Stimulated activated CD8-positive, alpha-beta memory T cell treated with anti-CD3 and anti-CD28 coated beads, Interleukin-15, amount 100 ng/mL, for 4 hours (primary cell): ENCODE measurements around the gene HHIP.
"Not testable (repeated sequence)": the region's sequence is repeated elsewhere in the genome, so short reads cannot be mapped to it uniquely, and the experiment has no call there.

Experiments
- DNase-seq, 2 donors: peaks; one replicate each; pipeline ENCODE4 v3.0.0-alpha.2; 2020; ENCODE audit warnings: low read depth in 2 of 2

Gene HHIP

DNA sequence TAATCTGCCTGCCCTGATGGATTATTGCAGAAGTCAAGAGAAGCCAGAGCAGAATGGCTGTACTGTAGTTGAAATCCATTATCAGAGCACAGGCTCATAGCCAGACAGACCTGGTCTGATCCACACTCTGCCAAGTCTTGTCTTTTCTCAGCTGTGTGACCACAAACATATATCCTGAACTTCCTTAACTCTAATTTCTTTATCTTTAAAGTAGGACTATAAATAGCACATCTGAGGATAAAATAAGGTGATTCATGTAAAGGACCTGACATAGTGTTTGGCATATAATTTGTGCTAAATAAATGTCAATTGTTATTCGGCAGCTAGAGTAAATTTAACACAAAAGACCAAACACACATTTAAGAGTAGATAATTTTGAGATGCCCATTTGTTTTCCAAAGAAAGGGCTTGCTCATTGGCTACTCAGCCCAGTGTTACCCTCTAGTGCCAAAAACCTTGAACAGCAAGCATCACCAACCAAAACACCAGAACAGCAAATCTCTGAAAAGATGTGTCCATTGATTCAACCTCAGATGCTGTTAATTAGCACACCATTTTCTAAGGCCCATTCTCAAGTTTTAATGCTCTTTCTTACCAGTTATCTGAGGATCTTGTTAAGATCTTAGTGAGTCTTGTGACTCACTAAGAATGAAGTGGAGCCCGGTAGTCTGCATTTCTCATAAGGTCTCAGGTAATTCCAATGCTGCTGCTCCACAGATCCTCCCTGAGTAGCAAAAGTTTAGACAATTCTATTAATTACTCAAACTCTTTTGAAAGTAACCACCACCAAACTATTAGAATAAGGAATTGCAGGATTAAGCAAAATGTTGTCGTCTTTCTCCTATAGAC is 108.8 kb downstream of the HHIP start:
- DNase-seq: no peak

DNA sequence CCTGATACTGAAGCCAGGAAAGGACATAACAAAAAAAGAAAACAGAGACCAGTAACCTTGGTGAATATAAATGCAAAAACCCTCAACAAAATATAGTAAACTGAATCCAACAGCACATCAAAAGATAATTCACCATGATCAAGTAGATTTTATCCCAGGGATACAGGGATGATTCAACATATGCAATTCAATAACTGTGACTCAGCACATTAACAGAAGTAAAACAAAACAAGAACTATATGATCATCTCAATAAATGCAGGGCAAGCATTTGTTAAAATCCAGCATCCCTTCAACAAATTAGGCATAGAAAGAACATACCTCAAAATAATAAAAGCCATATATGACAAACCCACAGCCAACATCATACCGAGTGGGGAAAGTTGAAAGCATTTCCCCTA is 112.0 kb downstream of the HHIP start:
- DNase-seq: no peak

- DNase-seq: not testable (repeated sequence)
These were observed 122.9 kb downstream of the HHIP start for GRCh38 chr4:144768809-144769208.

DNA sequence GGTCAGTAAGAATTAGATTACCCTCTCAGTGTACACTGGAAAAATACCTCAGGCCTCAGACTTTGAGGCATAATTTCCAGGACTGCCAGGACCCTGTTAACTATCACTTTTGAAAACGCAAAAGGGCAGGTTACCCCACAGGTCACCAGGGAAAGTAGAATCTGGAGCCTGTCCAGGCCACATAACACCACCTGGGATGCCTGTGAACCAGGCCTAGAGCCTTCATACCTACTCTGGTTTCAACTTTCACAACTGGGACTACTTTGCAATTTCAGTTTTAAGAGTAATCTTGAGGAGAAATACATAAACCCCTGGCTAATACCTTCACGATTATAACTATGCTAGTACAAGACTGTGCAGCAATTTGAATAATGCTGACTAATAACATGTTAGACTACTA is 132.4 kb downstream of the HHIP start:
- no peak for DNase-seq

DNA sequence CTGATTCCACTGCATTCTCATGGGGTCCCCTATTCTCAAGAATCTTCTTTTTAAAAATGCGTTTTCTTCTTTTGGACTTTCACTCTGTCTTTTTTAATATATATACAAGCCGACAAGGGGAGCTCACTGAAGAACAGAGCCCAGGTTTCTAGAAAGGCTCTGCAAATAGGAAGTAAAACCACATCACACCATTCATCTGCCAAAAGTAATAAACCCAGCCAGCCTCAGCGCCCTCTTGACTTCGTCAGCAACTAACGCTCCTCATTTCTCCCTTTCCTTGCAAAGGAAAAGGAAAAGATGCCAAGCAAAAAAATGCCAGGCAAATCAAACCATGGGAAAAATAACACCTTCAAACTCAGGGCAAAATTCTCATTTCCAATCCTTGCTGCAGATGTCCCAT is 136.4 kb downstream of the HHIP start:
- DNase-seq: no peak

- DNase-seq: no peak
These were observed 140.0 kb downstream of the HHIP start for GRCh38 chr4:144785961-144786360.

- no peak for DNase-seq
These were observed 141.7 kb downstream of the HHIP start for GRCh38 chr4:144787365-144788258.

GRCh38 chr4:144788469-144788868 is 142.5 kb downstream of the HHIP start:
- DNase-seq: no peak

DNA sequence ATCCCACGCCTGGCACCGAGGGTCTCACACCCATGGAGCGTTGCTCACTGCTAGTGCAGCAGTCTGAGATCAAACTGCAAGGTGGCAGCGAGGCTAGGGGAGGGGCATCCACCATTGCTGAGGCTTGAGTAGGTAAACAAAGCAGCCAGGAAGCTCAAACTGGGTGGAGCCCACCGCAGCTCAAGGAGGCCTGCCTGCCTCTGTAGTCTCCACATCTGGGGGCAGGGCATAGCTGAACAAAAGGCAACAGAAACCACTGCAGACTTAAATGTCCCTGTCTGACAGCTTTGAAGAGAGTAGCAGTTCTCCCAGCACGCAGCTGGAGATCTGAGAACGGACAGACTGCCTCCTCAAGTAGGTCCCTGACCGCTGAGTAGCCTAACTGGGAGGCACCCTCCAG is 146.0 kb downstream of the HHIP start:
- not testable (repeated sequence) for DNase-seq
